HG03108 (cell line): ENCODE data around the gene IGSF23.
"Not testable (repeated sequence)": the region's sequence is repeated elsewhere in the genome, so short reads cannot be mapped to it uniquely, and the experiment has no call there.

ENCODE experiments used
- ATAC-seq: cut with Tn5 transposase; IDR thresholded peaks from one replicate; pipeline ENCODE4 v1.9.1; 2021; ENCODE audit warnings: moderate library complexity; ENCODE audit not compliant: unreplicated experiment

The IGSF23 gene

GRCh38 chr19:44662691-44663385 is 49.5 kb downstream of the IGSF23 start:
- ATAC-seq = no peak

- no peak for ATAC-seq
Measured at GRCh38 chr19:44663996-44664395, 50.6 kb downstream of the IGSF23 start.

GRCh38 chr19:44664976-44665375 is 51.6 kb downstream of the IGSF23 start:
- no peak for ATAC-seq

GRCh38 chr19:44666852-44667556 is 53.6 kb downstream of the IGSF23 start:
- no peak for ATAC-seq

- no peak for ATAC-seq
Measured at GRCh38 chr19:44668985-44669764, 55.8 kb downstream of the IGSF23 start.

- ATAC-seq = not testable (repeated sequence)
Measured at GRCh38 chr19:44670027-44670426, 56.7 kb downstream of the IGSF23 start.

GRCh38 chr19:44671400-44671799 is 58.0 kb downstream of the IGSF23 start, which contains the start of gene CEACAM19:
CEACAM19 (plus strand) TSS chr19:44671482; CDS start chr19:44671932, 450 bp downstream.
- no peak for ATAC-seq

- ATAC-seq = no peak
Measured at GRCh38 chr19:44672226-44672625, 58.9 kb downstream of the IGSF23 start.

- ATAC-seq = no peak
Measured at GRCh38 chr19:44673510-44673909, 60.1 kb downstream of the IGSF23 start.

GRCh38 chr19:44675521-44675920 is 62.2 kb downstream of the IGSF23 start:
- ATAC-seq = no peak

GRCh38 chr19:44677019-44677811 is 63.9 kb downstream of the IGSF23 start:
- ATAC-seq = no peak

- ATAC-seq = no peak
Measured at GRCh38 chr19:44680536-44680935, 67.2 kb downstream of the IGSF23 start.

GRCh38 chr19:44681992-44682790 is 68.8 kb downstream of the IGSF23 start:
- ATAC-seq = no peak

GRCh38 chr19:44682807-44683206 is 69.4 kb downstream of the IGSF23 start:
- ATAC-seq = no peak

- no peak for ATAC-seq
Measured at GRCh38 chr19:44683434-44684210, 70.3 kb downstream of the IGSF23 start.

- not testable (repeated sequence) for ATAC-seq
Measured at GRCh38 chr19:44684396-44684795, 71.0 kb downstream of the IGSF23 start.

GRCh38 chr19:44684892-44685863 is 71.8 kb downstream of the IGSF23 start:
- no peak for ATAC-seq

- no peak for ATAC-seq
Measured at GRCh38 chr19:44685877-44686276, 72.5 kb downstream of the IGSF23 start.
